GM18520 (cell line): ENCODE data around the gene CHDH.

ENCODE experiments used
- ATAC-seq: cut with Tn5 transposase; IDR thresholded peaks from one replicate; pipeline ENCODE4 v1.9.1; 2021; ENCODE audit not compliant: unreplicated experiment

CHDH gene

DNA sequence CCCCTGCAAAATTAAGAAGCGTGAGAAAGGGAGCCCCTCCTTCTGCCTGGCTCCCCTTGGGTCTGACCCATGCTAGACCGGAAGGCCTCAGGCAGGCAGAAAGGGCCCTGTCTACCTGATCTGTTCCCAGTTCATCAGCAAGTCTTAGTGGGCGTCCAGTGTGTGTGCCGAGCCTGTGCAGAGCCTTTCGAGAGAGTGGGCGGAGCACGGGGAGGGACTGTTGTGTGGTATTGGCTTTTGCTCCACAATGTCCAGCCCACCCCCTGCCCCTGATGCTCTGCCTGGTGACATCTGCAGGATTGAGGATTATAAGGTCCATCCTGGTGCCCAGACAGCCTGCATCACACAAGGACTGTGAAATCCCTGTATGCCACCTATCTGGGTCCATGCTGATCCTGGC, 82.9 kb downstream of the CHDH start:
- no peak for ATAC-seq
